ENCODE measurements around the gene ACOT11. TPM values are rescaled to one million over a fixed set of nuclear protein-coding genes. Genes with fewer than 3 reads are reported as not detected.

Gene ACOT11
- total and polyA plus RNA-seq, 12 donors = 25.8 to 77.2 (median 54.7) TPM

GRCh38 chr1:54546651-54547401 is 1.2 kb upstream of the ACOT11 start:
- no peak for TF ChIP-seq CTCF (IDR thresholded peaks at IDR 0.05)
- H3K4me3 ChIP-seq = no peak overlapping the region
- no peak for ATAC-seq

GRCh38 chr1:54548389-54549044 is 489 bp downstream of the ACOT11 start:
- Histone ChIP-seq H3K27me3 (no peaks in the 10 kb centered on the region), H3K9me3 (no peaks in the 10 kb centered on the region), H3K36me3 (no peaks in the 10 kb centered on the region), H3K4me3 (peak overlapping the region; percentile 41 to 62 (median 50)), H3K27ac (peak overlapping the region; percentile 80 to 95 (median 89)), H3K4me1 (peaks cover 3 to 45% (median 19%) of the 10 kb centered on the region in 9 donors)
- DNase-seq = peak in 1 of 2 donors; percentile 40
- TF ChIP-seq CTCF (IDR thresholded peaks at IDR 0.05) = no peak
- ATAC-seq = peak; percentile 26 to 69 (median 52)
- WGBS, 2 donors = 31 to 41% methylated on average over 13 of the region's 13 CpGs
- intact Hi-C loops (cut with DNase I) = loop anchor here in 4 of 10 donors (1.0 to 10.0 kb wide), 5 partner anchors 32 to 166 kb away; partner anchors contain the start of gene TTC4 (in 1 of the 4)

More at GRCh38 chr1:54546651-54547401, 1.2 kb upstream of the ACOT11 start:
- H3K4me1 ChIP-seq = peaks cover 3 to 52% (median 26%) of the 10 kb centered on the region in 9 donors
- intact Hi-C loops (cut with DNase I) = loop anchor here in 5 of 10 donors (2.0 to 10.0 kb wide), 4 partner anchors 35 to 168 kb away; partner anchors contain the start of gene TTC4 (in 1 of the 5)
- DNase-seq = no peak
- WGBS, 2 donors = 76 to 80% methylated on average over 10 of the region's 10 CpGs
- peak overlapping the region; percentile 41 to 95 (median 89) for H3K27ac ChIP-seq
- H3K36me3 ChIP-seq = no peaks in the 10 kb centered on the region
- no peaks in the 10 kb centered on the region for H3K9me3 ChIP-seq
- peaks cover 0 to 2% (median 0%) of the 10 kb centered on the region in 7 donors for H3K27me3 ChIP-seq

- H3K4me1 ChIP-seq = peaks cover 3 to 45% (median 19%) of the 10 kb centered on the region in 9 donors
- peak in 4 of 8 donors; percentile 1 to 31 (median 18) for ATAC-seq
These were observed 1.3 kb downstream of the ACOT11 start for GRCh38 chr1:54549181-54549924.

More at GRCh38 chr1:54549181-54549924, 1.3 kb downstream of the ACOT11 start:
- intact Hi-C loops (cut with DNase I) = loop anchor here in 4 of 10 donors (2.0 to 10.0 kb wide), 4 partner anchors 31 to 165 kb away; partner anchors contain the start of gene TTC4 (in 1 of the 4)
- Histone ChIP-seq H3K9me3 (no peaks in the 10 kb centered on the region), H3K27me3 (no peaks in the 10 kb centered on the region), H3K4me3 (peak overlapping the region; percentile 26 to 62 (median 50)), H3K27ac (peak overlapping the region; percentile 80 to 95 (median 89)), H3K36me3 (no peaks in the 10 kb centered on the region)
- DNase-seq = peak in 1 of 2 donors; percentile 30
- whole genome bisulfite sequencing, 2 donors = 41 to 45% methylated on average over 13 of the region's 13 CpGs
- no peak for TF ChIP-seq CTCF (IDR thresholded peaks at IDR 0.05)

Data from heart right ventricle (tissue), 16 donors.